GM19193 (cell line): ENCODE results near the gene USP22.

Experiments
- POLR2A ChIP-seq: IDR thresholded peaks from 4 replicates; pipeline ENCODE4 v1.6.1; 2011; ENCODE audit not compliant: insufficient read depth, insufficient read length; ENCODE audit errors: extremely low read depth

The USP22 gene

DNA sequence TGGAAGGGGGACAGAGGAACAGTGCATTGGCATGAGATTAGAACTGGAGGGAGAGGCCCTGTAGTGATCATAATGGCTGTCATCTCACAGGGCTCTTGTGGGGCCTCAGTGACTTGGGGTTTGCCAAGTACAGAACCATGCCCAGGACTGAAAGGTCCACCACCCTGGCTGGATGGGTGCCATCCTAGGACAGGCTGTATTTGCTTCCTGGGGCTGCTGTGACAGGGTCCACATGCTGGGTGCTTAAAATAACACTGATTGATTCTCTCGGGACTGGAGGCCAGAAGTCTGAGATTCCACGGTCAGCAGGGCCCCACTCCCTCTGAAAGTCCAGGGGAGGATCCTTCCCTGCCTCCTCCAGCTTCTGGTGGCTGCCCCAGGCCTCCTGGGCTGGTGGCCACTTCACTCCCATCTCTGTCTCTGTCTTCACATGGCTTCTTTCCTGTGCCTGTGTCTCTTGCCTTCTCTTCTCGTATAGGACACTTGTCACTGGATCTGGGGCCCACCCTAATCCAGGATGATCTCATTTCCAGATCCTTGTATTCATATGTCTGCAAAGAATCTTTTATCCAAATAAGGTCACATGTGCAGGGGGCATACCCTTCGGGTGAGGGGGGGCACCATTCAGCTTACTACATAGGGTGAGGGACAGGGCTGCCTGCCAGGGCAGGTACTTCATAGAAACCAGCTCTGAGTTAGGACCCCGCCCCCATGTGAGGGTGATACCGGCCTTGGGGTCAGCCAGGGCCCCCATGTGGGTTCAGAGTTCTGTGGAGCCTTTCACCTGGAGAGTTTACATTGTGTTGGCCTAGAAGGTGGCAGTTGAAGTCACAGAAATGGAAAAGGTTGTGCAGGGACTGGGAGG lies 52.6 kb downstream of the USP22 start:
- no peak for TF ChIP-seq POLR2A

DNA sequence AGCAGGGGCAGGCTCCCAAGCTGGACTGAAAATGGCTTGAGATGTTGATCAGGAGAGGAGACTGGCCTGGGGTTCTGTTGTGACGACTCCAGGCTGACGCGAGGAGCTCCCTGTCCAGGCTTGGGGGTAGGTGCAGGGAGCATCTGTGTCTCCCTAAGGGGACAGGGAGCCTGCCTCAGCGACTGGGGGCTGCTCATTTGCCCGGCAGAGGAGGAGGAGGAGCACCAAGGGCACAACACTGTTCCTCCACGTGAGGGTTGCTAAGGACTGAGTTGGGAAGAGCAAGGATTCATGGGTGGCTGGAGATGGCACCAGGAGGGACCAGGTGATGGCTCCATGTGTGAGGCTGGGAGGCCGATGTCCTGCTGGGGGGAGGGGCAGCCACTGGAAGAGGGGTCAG lies 53.3 kb downstream of the USP22 start:
- no peak for TF ChIP-seq POLR2A

DNA sequence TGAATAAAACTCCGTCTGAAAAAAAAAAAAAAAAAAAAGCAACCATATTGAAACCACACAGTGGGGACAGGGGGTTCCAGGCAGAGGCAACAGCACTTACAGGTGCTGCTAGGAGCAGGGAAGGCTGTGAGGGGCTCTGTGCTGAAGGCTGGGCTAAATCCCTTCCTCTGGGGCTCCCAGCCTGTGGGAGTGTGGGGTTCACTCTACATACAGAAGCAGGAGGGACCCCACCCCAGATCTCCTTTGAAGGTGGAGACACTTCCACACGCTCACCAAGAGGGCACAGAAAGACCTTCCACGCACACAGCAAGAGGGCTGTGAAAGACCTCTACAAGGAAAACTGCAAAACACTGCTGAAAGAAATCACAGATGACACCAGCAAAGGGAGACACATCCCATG lies 53.9 kb downstream of the USP22 start:
- TF ChIP-seq POLR2A, result no peak

DNA sequence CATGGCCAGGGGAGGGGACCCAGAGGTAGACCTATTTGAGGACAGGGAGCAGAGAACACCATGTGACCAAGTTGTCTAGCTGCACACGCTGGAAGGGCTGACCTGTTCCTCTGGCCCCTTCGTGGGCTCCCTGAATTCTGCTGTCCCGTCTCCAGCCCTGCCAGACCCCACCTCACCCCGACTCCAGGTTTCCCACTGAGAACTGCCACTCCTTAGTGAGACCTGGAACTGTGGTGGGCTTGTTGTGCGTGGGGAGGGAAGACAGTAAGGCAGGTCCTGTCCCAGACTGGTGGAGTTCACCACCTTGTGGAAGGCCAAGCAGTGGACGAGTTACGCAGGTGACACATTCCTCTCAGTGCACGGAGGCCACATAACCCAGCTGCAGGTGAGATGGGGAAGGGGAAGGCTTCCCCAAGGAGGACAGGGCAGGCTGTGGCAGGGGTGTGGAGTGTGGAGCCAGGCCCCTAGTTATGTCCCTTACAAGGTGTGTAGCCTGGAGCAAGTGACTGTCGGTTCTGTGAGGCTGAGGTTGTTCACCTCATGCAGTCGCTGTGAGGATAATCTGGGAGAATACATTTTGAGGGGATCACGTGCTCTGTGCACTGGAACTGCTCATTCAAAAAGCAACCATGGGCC lies 54.7 kb downstream of the USP22 start:
- TF ChIP-seq POLR2A, result no peak

DNA sequence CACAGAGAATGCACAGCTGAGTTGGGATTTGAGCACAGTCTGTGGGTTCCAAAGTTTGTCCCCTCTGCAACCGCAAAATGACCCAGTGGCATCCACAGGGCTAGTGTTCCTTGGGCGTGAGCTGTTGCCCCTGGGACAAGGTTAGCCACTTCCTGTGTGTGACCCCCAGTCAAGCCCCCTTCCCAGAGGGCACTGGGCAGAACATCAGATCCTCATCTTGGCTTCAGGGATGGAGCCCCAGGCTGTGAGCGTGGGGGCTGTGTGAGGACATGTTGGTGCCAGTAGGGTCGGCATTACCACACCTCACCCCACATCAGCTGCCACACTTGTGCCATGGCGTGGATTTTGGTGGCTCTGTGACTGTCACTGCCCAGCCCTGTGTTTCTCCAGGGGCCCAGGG lies 55.3 kb downstream of the USP22 start:
- no peak for TF ChIP-seq POLR2A

DNA sequence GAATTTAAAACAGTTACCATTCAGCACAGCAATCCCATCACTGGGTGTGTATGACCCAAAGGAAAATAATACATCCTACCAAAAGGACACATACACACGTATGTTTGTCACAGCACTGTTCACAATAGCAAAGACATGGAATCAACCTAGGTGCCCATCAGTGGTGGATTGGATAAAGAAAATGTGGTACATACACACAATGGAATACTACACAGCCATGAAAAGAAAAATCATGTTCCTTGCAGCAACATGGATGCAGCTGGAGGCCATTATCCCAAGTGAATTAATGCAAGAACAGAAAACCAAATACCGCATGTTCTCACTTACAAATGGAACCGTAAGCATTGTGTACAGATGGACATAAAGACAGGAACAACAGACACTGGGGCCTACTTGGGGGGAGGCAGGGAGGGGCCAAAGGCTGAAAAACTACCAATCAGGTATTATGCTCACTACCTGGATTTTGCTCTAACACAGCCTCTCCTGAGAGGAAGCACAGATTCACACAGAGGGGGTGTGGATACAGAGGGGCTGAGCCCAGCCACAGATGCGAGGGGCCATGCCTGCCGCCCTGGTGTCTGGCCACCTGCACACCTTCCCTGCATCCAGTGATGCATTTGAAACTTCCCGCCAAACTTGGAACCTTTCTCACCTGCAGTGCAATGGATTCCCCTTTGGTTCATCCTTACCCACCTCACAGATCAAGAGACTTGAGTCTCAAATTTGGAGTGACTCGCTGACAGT lies 55.9 kb downstream of the USP22 start:
- TF ChIP-seq POLR2A, result no peak

DNA sequence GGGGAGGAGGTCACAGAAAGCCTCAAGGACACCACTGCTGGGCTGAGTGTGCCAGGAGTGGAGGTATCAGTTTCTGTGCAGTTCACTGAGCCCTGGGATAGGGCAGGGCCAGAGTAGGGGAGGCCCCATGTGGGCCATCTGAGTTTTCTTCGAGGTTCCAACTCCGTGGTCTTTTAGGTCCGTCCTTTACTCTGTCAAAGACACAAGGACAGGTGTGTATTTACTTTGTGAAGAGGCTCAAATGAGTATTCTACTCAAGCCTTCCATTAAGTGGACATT lies 59.5 kb downstream of the USP22 start:
- TF ChIP-seq POLR2A, result no peak

DNA sequence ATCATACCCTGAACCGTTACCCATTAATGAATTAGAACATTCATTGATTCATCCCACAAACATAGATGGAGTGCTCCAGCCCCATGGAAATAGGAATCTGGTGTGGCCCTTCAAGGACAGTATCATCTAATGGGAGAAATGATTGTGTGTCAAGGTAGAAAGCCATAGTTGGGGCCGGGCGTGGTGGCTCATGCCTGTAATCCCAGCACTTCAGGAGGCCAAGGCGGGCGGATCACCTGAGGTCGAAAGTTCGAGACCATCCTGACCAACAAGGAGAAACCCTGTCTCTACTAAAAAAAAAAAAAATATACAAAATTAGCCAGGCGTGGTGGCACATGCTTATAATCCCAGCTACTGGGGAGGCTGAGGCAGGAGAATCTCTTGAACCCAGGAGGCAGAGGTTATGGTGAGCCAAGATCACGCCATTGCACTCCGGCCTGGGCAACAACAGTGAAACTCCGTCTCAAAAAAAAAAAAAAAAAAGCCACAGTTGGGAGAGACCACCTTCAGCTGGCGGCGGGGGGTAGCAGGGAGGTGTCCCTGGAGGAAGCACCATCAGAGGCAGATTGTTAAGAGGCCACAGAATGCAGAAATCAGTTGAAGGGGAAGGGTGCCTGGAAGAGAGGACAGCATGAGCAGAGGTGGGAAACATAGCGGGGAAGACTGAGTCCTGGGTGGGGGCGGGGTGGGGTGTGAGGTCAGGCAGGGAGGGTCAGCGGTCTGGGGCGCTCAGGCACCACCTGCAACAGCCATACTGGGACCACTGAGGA lies 60.0 kb downstream of the USP22 start:
- no peak for TF ChIP-seq POLR2A

DNA sequence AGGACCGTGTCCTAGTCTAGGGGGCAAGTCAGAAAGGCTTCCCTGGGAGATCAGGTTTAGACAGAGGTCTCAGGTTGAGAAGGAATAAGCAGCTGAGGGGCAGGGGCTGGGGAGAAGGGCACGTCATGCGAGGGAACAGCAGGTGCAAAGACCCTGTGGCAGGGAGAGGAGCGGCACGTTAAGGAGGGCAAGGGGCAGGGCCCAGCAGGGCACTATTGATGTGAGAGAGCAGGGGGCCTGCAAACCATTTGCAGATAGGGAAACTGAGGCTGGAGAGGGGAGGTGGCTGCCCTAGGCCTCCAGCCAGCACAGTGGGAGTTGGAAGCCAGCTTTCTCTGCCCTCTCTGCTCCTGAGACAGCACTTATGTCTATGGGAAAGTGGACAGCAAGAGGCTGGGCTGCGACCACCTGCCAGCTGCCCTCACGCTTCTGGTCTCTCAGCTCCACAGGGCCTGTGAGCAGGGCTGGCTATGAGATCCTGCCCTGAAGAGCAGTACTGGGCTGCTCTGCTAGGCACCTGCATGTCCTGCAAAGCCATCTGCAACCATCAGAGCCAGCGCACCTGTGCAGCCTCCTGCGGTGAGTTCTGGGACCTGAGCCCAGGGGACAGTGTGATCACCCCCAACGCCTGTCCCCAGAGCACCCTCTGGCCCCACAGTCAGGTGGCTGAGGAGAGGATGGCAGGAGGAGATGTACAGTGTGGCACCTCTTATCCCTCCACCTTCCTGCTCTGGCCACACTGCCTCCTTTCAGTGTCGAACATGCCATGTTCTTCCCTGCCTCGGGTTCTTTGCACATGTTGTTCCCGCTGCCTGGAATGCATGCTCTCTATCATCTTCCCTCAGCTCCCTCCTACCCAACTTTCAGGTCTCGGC lies 61.5 kb downstream of the USP22 start:
- TF ChIP-seq POLR2A, result no peak

DNA sequence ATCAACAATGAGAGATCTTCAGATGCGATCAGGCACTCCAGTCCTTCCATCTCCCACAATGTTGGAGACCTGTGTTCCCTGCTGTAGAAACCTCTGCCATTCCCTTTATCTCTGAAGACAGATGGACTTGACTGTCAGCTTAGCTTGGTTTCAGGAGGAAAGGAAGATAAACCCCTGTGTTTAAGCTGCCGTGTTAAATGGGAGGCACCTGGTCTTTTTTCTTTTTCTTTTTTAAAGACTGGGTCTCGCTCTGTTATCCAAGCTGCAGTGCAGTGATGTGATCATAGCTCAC lies 63.1 kb downstream of the USP22 start:
- no peak for TF ChIP-seq POLR2A

DNA sequence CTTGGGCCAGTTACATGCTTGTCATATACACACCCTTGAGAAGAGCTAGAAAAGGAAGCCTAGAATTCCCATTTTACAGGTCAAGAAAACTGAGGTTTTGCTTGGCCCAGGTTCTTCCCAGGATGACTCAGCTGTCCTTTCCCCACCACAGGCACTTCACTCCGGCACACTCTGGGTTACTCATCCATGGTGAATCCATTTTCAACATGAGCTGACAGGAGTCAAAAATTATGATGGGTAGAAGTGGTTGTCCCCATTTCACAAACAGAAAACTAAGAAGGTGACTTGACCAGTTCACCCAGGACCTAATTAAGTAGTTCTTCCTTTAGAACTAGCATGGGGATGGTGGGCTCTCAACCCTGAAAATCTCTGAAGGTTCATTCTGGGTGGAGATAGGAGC lies 67.2 kb downstream of the USP22 start:
- TF ChIP-seq POLR2A, result no peak

DNA sequence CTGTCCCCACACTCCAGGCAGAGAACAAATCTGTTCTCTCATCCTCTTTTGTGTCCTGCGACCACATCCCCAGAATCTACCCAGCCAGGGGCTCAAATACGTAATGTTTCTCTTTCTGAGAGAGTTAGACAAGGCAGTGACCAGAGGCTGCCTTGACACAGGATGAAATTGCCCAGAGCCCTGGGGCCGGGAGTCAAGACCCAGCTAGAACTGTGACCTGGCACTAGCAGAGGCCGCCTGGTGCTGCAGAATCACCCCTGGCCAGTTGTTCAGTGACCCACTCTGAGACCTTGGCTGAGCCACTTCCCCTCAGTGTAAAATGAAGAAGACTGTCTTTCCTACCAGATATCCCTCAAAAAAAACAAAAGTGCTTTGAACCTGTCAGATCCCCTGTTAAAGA lies 72.5 kb downstream of the USP22 start:
- TF ChIP-seq POLR2A, result no peak

DNA sequence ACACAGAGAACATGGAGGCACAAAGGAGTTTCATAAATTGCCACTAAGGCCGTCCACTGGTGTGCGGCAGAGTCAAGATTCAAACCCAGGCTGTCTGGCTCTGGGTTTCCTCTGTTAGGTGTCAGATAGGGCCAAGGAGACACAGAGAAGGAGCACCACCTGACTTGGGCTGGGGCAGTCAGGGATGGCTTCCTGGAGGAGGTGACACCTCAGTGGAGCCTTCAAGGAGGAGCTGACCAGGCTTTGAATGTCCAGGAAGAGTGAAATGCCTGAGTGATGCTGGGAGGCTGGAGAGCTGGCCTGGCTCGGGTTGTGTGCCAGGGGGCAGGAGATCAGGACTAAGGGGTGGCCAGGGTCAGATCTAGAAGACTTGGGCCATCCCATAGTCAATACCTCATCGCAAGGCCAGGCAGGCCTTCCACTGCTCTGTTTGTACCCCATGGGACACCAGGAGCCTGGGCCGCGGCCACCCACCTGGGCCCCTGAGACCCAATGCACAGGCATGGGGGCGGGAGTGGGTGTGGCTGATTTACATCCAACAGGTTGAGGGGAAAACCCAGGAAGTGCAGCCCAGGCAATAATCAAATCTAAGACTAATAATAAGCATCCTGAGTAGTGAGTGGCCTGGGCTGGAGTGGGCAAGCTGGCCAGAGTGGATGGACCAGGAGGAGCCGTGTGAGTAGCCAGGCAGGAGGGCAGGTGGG lies 73.7 kb downstream of the USP22 start:
- no peak for TF ChIP-seq POLR2A

DNA sequence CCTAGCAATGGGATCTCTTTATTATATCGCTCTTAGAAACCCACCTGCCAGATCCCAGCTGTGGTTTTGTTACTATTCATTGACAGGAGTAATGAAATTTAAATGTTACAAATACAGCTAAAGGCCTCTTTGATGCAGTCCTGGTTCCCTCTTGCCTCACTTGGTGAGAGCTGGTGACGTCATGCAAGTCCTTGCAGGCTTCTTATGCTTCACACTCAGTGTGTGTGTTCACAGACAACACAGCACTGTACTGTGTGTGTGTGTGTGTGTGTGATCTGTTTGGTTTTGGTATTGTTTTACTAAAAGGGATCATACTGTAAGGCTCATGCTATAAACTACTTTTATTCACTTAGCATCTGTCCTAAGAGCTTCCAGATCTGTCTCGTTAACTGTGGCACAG lies 75.0 kb downstream of the USP22 start:
- no peak for TF ChIP-seq POLR2A
